ENCODE measurements around the gene PSENEN.

- TF ChIP-seq POLR2AphosphoS5 (IDR thresholded peaks at IDR 0.05; ENCODE audit: borderline replicate concordance, low read depth, low read length), result no peak
- TF ChIP-seq EZH2 (IDR thresholded peaks at IDR 0.05), result no peak
Measured at GRCh38 chr19:35742121-35742724, 3.2 kb upstream of the PSENEN start, which contains the start of gene IGFLR1.

All from SK-N-MC (cell line).